ENCODE measurements around the gene PTPRD. TPM values are rescaled to one million over a fixed set of nuclear protein-coding genes. Genes with fewer than 3 reads are reported as not detected.

The PTPRD gene
- total RNA-seq, 1 donor from 2014 or later = 109 TPM

DNA sequence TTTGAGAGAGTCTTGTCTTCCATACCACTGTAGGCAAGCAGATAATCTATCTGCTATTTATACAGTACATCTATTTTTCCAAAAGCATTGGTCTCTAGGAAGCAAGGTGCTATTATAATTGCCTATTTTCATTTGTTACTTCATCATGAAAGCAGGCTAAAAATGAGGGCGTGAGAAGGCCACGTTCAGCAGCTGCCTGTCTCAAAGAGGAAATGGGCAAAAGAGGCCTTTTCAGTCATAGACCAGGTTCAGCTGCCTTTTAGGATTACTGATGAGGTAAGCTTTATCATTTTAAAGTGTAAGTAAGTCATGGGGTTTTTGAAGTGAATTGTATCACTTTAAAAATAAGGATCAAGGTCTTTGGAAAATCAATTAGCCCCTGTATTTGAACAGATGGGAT is 1722.1 kb downstream of the PTPRD start:
- Mint-ChIP-seq H3K36me3 (no peaks in the 10 kb centered on the region), H3K27ac (no peak overlapping the region), H3K4me3 (no peak overlapping the region), H3K27me3 (ENCODE audit: low read depth) (no peaks in the 10 kb centered on the region), H3K4me1 (peaks cover 13% of the 10 kb centered on the region), H3K9me3 (no peaks in the 10 kb centered on the region)
- DNase-seq (ENCODE audit: low spot score in 2 of 2, unreplicated experiment in 2 of 2) = no peak
- TF ChIP-seq, protein P1, sequence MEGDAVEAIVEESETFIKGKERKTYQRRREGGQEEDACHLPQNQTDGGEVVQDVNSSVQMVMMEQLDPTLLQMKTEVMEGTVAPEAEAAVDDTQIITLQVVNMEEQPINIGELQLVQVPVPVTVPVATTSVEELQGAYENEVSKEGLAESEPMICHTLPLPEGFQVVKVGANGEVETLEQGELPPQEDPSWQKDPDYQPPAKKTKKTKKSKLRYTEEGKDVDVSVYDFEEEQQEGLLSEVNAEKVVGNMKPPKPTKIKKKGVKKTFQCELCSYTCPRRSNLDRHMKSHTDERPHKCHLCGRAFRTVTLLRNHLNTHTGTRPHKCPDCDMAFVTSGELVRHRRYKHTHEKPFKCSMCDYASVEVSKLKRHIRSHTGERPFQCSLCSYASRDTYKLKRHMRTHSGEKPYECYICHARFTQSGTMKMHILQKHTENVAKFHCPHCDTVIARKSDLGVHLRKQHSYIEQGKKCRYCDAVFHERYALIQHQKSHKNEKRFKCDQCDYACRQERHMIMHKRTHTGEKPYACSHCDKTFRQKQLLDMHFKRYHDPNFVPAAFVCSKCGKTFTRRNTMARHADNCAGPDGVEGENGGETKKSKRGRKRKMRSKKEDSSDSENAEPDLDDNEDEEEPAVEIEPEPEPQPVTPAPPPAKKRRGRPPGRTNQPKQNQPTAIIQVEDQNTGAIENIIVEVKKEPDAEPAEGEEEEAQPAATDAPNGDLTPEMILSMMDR (IDR thresholded peaks at IDR 0.05; ENCODE audit: unreplicated experiment) = no peak

DNA sequence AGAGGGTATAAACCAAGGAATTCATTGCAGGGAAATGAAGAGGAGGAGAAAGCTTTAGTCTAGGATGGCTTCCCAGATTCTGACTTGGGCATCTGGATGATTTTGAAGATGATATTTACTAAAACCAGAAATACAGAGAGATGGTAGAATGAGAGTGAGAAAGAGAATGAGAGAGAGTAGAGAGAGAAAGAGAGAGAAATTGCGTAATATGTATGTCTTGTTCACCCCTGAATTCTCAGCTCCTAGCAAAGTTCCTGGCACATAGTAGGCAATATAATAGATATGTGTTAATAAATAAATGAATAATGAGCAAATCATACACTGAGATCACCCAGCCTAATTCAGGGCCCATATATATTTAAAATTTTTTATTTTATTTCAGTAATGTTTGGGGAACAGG is 1723.7 kb downstream of the PTPRD start:
- no peak overlapping the region for H3K4me3 Mint-ChIP-seq
- no peaks in the 10 kb centered on the region for H3K27me3 Mint-ChIP-seq (ENCODE audit: low read depth)
- DNase-seq (ENCODE audit: low spot score in 2 of 2, unreplicated experiment in 2 of 2) = no peak
- TF ChIP-seq, protein P1 (IDR thresholded peaks at IDR 0.05; ENCODE audit: unreplicated experiment) = no peak
- no peaks in the 10 kb centered on the region for H3K9me3 Mint-ChIP-seq
- H3K27ac Mint-ChIP-seq = no peak overlapping the region
- H3K4me1 Mint-ChIP-seq = no peaks in the 10 kb centered on the region
- H3K36me3 Mint-ChIP-seq = no peaks in the 10 kb centered on the region

- TF ChIP-seq, protein P1 (IDR thresholded peaks at IDR 0.05; ENCODE audit: unreplicated experiment) = no peak
- Mint-ChIP-seq H3K36me3 (no peaks in the 10 kb centered on the region), H3K9me3 (no peaks in the 10 kb centered on the region), H3K27ac (no peak overlapping the region), H3K27me3 (ENCODE audit: low read depth) (no peaks in the 10 kb centered on the region), H3K4me1 (no peaks in the 10 kb centered on the region), H3K4me3 (no peak overlapping the region)
- DNase-seq (ENCODE audit: low spot score in 2 of 2, unreplicated experiment in 2 of 2) = no peak
These were observed 1724.2 kb downstream of the PTPRD start for GRCh38 chr9:8888591-8888990.

DNA sequence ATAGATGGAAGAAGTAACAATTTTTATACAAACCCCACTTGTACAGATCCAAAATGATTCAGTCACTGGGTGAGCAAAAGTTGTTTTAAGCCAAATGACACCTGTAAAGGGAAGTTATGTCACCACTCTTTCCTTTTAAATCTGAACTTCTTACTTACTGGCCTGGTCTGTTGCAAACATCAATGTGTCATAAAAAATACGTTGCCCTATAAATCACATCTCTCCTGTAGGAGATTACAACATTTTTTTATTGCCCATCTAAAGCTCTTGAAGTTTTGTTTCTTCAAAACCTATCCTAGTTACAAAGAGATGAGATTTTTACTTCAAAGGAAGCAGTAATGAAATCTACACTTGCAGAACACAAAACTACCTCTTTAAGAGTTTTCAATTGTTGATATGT is 1725.4 kb downstream of the PTPRD start:
- DNase-seq (ENCODE audit: low spot score in 2 of 2, unreplicated experiment in 2 of 2) = no peak
- H3K36me3 Mint-ChIP-seq = no peaks in the 10 kb centered on the region
- no peaks in the 10 kb centered on the region for H3K4me1 Mint-ChIP-seq
- H3K4me3 Mint-ChIP-seq = no peak overlapping the region
- no peaks in the 10 kb centered on the region for H3K27me3 Mint-ChIP-seq (ENCODE audit: low read depth)
- TF ChIP-seq, protein P1 (IDR thresholded peaks at IDR 0.05; ENCODE audit: unreplicated experiment) = no peak
- no peak overlapping the region for H3K27ac Mint-ChIP-seq
- H3K9me3 Mint-ChIP-seq = no peaks in the 10 kb centered on the region

DNA sequence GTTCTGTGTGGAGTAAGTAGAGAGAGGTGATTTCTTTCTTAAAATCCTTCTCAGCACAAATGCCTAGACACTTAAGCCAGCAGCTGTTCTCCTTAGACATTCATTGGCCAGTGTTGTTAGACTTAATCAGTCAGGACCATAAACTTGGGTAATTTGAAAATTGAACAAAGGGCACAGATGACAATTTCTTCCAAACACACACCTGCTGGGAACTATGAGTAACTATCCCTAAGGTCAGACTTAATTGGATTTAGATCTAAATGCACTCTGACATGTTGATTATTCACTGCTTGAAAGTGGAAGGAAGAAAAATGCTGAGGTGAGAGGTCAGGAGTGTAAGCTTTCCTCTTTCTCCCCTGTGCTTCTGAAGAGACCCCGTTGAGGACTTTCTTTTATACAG is 1729.5 kb downstream of the PTPRD start:
- H3K9me3 Mint-ChIP-seq = no peaks in the 10 kb centered on the region
- DNase-seq (ENCODE audit: low spot score in 2 of 2, unreplicated experiment in 2 of 2) = no peak
- no peaks in the 10 kb centered on the region for H3K36me3 Mint-ChIP-seq
- H3K27me3 Mint-ChIP-seq (ENCODE audit: low read depth) = peaks cover 6% of the 10 kb centered on the region
- H3K4me3 Mint-ChIP-seq = no peak overlapping the region
- H3K4me1 Mint-ChIP-seq = no peaks in the 10 kb centered on the region
- H3K27ac Mint-ChIP-seq = no peak overlapping the region
- TF ChIP-seq, protein P1 (IDR thresholded peaks at IDR 0.05; ENCODE audit: unreplicated experiment) = no peak

DNA sequence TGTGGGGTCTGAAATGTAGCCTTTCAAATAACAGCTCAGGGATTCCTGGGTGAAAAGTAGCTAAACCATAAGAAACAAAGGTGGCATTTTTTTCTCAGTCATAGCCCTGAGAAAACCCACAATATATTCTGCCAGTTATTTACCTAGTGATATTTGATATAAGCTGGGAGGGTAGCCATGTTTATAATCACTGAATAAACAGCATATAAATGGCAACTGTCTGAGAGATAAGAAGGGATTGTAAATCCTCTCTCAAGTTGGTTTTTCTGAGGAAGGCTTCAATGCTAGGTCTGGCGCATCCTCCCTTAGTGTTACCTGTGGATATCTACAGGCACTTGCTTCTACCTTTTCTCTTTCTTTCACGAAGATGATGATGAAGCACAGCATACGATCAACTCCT is 1732.7 kb downstream of the PTPRD start:
- TF ChIP-seq, protein P1 (IDR thresholded peaks at IDR 0.05; ENCODE audit: unreplicated experiment) = no peak
- Mint-ChIP-seq H3K27me3 (ENCODE audit: low read depth) (peaks cover 6% of the 10 kb centered on the region), H3K36me3 (no peaks in the 10 kb centered on the region), H3K27ac (no peak overlapping the region), H3K4me1 (peaks cover 8% of the 10 kb centered on the region), H3K9me3 (no peaks in the 10 kb centered on the region), H3K4me3 (no peak overlapping the region)
- no peak for DNase-seq (ENCODE audit: low spot score in 2 of 2, unreplicated experiment in 2 of 2)

Data from mesothelial cell of epicardium (in vitro differentiated cells).